PC-3 (cell line): Measurements from ENCODE around the gene PADI1.

ENCODE experiments used
- EZH2 ChIP-seq: fragments of 300-600 bp; sonication (generic); IDR thresholded peaks from one replicate; pipeline ENCODE4 v1.6.1; 2017; ENCODE audit warnings: antibody characterized with exemption, mild to moderate bottlenecking, low read length; ENCODE audit not compliant: unreplicated experiment
- EZH2phosphoT487 ChIP-seq: fragments of 300-600 bp; sonication (generic); IDR thresholded peaks from 2 replicates; pipeline ENCODE4 v1.6.1; 2018; ENCODE audit warnings: mild to moderate bottlenecking, antibody characterized with exemption, low read length, borderline replicate concordance
- TF ChIP-seq, protein P1 (sequence below): fragments of 300-600 bp; sonication (generic); conservative IDR thresholded peaks from 2 replicates; pipeline ENCODE4 v1.5.1; 2017; ENCODE audit warnings: antibody characterized with exemption, low read depth, mild to moderate bottlenecking, low read length

- TF ChIP-seq EZH2 (no peak), EZH2phosphoT487 (no peak)
- TF ChIP-seq, protein P1, sequence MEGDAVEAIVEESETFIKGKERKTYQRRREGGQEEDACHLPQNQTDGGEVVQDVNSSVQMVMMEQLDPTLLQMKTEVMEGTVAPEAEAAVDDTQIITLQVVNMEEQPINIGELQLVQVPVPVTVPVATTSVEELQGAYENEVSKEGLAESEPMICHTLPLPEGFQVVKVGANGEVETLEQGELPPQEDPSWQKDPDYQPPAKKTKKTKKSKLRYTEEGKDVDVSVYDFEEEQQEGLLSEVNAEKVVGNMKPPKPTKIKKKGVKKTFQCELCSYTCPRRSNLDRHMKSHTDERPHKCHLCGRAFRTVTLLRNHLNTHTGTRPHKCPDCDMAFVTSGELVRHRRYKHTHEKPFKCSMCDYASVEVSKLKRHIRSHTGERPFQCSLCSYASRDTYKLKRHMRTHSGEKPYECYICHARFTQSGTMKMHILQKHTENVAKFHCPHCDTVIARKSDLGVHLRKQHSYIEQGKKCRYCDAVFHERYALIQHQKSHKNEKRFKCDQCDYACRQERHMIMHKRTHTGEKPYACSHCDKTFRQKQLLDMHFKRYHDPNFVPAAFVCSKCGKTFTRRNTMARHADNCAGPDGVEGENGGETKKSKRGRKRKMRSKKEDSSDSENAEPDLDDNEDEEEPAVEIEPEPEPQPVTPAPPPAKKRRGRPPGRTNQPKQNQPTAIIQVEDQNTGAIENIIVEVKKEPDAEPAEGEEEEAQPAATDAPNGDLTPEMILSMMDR = no peak
Measured at GRCh38 chr1:17228619-17229018, 23.7 kb downstream of the PADI1 start.
